IMR-90 (cell line): ENCODE data around the gene PCMTD2. TPM values are rescaled to one million over a fixed set of nuclear protein-coding genes. Genes with fewer than 3 reads are reported as not detected.

Experiments
- ATAC-seq: fragments of 200-7000 bp; cut with Tn5 transposase; 2 replicates; pipeline ENCODE4 v1.9.1; 2020; ENCODE audit warnings: low read depth, mild to moderate bottlenecking, moderate library complexity
- BruUV-seq: library from RNA; stranded (reverse); fragments of 400-500 nt; replicated peaks from 2 replicates; lab custom pipeline; 2021; lab: Mats Ljungman, UMichigan
- CTCF ChIA-PET: fragments of 300-600 bp; formaldehyde crosslinking; extraction: SDS; loops from one replicate; lab custom pipeline; 2021; ENCODE audit warnings: antibody characterized with exemption; lab: Yijun Ruan, JAX
- POLR2A ChIA-PET: fragments of 300-600 bp; sonication (Branson Sonifier 250); formaldehyde crosslinking; loops from one replicate; lab custom pipeline; 2022; ENCODE audit warnings: antibody characterized with exemption; ENCODE audit not compliant: unreplicated experiment; lab: Charles Lee
- DNase-seq: peaks from one replicate; pipeline ENCODE4 v3.0.0; 2013
- H2AFZ ChIP-seq: replicated peaks from 2 replicates; pipeline ENCODE3; 2013; ENCODE audit warnings: low read length, mild to moderate bottlenecking; ENCODE audit not compliant: poor library complexity
- H2AK5ac ChIP-seq: 2 replicates; pipeline ENCODE4 v1.6.1; 2013; ENCODE audit warnings: low read depth, low read length, inconsistent platforms
- H2AK9ac ChIP-seq: replicated peaks from 2 replicates; pipeline ENCODE3; 2013; ENCODE audit warnings: mild to moderate bottlenecking, low read depth, low read length, moderate library complexity; ENCODE audit not compliant: poor library complexity
- H2BK120ac ChIP-seq: 2 replicates; pipeline ENCODE4 v1.6.1; 2013; ENCODE audit warnings: low read depth, low read length, inconsistent platforms
- H2BK15ac ChIP-seq: 3 replicates; pipeline ENCODE4 v1.6.1; 2013; ENCODE audit warnings: low read depth, low read length, inconsistent platforms
- H2BK20ac ChIP-seq: 2 replicates; pipeline ENCODE4 v1.6.1; 2013; ENCODE audit warnings: low read depth, mild to moderate bottlenecking, inconsistent platforms, low read length, moderate library complexity
- H2BK5ac ChIP-seq: 2 replicates; pipeline ENCODE4 v1.6.1; 2013; ENCODE audit warnings: mild to moderate bottlenecking, low read depth, low read length, inconsistent platforms; ENCODE audit not compliant: poor library complexity, severe bottlenecking
- H3K14ac ChIP-seq: replicated peaks from 2 replicates; pipeline ENCODE4 v1.6.1; 2013; ENCODE audit warnings: low read depth, low read length, inconsistent platforms
- H3K18ac ChIP-seq: 2 replicates; pipeline ENCODE4 v1.6.1; 2013; ENCODE audit warnings: low read depth, low read length, control low read depth
- H3K23ac ChIP-seq: 2 replicates; pipeline ENCODE4 v1.6.1; 2013; ENCODE audit warnings: low read depth, low read length, inconsistent platforms
- H3K27ac ChIP-seq: 2 replicates; pipeline ENCODE4 v1.5.1; 2013; ENCODE audit warnings: mild to moderate bottlenecking, control low read depth, low read length; ENCODE audit not compliant: insufficient read depth
- H3K27me3 ChIP-seq: 2 replicates; pipeline ENCODE4 v1.6.1; 2013; ENCODE audit warnings: low read length; ENCODE audit not compliant: control insufficient read depth, insufficient read depth
- H3K36me3 ChIP-seq: 2 replicates; pipeline ENCODE4 v1.6.1; 2013; ENCODE audit warnings: low read length, mixed read lengths; ENCODE audit not compliant: control insufficient read depth, insufficient read depth
- H3K4ac ChIP-seq: 2 replicates; pipeline ENCODE4 v1.6.1; 2013; ENCODE audit warnings: low read depth, low read length, inconsistent platforms
- H3K4me1 ChIP-seq: 2 replicates; pipeline ENCODE4 v1.6.1; 2013; ENCODE audit warnings: low read length, mixed read lengths; ENCODE audit not compliant: control insufficient read depth, insufficient read depth
- H3K4me2 ChIP-seq: 2 replicates; pipeline ENCODE4 v1.6.1; 2013; ENCODE audit warnings: low read depth, mild to moderate bottlenecking, control low read depth, low read length, moderate library complexity
- H3K4me3 ChIP-seq: 2 replicates; pipeline ENCODE4 v1.5.1; 2013; ENCODE audit warnings: low read depth, mild to moderate bottlenecking, control low read depth, low read length, moderate library complexity; ENCODE audit not compliant: insufficient read depth
- H3K56ac ChIP-seq: 2 replicates; pipeline ENCODE4 v1.6.1; 2013; ENCODE audit warnings: low read length, inconsistent platforms; ENCODE audit not compliant: insufficient read depth; ENCODE audit errors: extremely low read depth
- H3K79me1 ChIP-seq, 2 experiments: 2 replicates each; pipeline ENCODE4 v1.6.1; 2013; ENCODE audit warnings: low read length in 2 of 2, inconsistent platforms in 1 of 2, low read depth in 1 of 2
- H3K9ac ChIP-seq: 2 replicates; pipeline ENCODE4 v1.6.1; 2013; ENCODE audit warnings: low read depth, low read length, control low read depth
- H3K9me1 ChIP-seq: 2 replicates; pipeline ENCODE4 v1.6.1; 2013; ENCODE audit warnings: low read length, inconsistent platforms; ENCODE audit not compliant: insufficient read depth
- H3K9me3 ChIP-seq: 2 replicates; pipeline ENCODE4 v1.6.1; 2013; ENCODE audit warnings: low read length; ENCODE audit not compliant: control insufficient read depth, insufficient read depth
- H4K20me1 ChIP-seq: 2 replicates; pipeline ENCODE4 v1.6.1; 2013; ENCODE audit warnings: low read length, inconsistent platforms; ENCODE audit not compliant: insufficient read depth
- H4K5ac ChIP-seq: 2 replicates; pipeline ENCODE4 v1.6.1; 2013; ENCODE audit warnings: mild to moderate bottlenecking, low read depth, low read length, control low read depth
- H4K8ac ChIP-seq, 2 experiments: 2 replicates each; pipeline ENCODE4 v1.6.1; 2013; ENCODE audit warnings: low read depth in 2 of 2, low read length in 2 of 2, control low read depth in 1 of 2, inconsistent platforms in 1 of 2
- H4K91ac ChIP-seq: 2 replicates; pipeline ENCODE4 v1.6.1; 2013; ENCODE audit warnings: low read depth, low read length, inconsistent platforms; ENCODE audit not compliant: insufficient read depth
- CEBPB ChIP-seq: IDR thresholded peaks from 2 replicates; pipeline ENCODE4 v1.6.1; 2012; ENCODE audit warnings: low read depth, low read length, improper control_type of control experiment
- CHD1 ChIP-seq: IDR thresholded peaks from 2 replicates; pipeline ENCODE4 v1.6.1; 2012; ENCODE audit warnings: low read depth, low read length, improper control_type of control experiment
- WGBS, 2 experiments: methylation state at CpG; one replicate each; pipeline versions ENCODE4 v1.1.5 to v1.1.7; 2013; ENCODE audit warnings: missing lambda C conversion rate in 2 of 2; ENCODE audit not compliant: insufficient read length in 1 of 2; ENCODE audit errors: extremely low coverage in 2 of 2; 5-methylcytosine and 5-hydroxymethylcytosine counted together
- dilution Hi-C: fragments of 300-500 bp; cut with HindIII; formaldehyde crosslinking; loops from one replicate; pipeline ENCODE4 v1.14.3; 2018; ENCODE audit warnings: low sequenced_read_pairs; ENCODE audit not compliant: unreplicated experiment
- in situ Hi-C: fragments of 300-500 bp; cut with MboI; formaldehyde crosslinking; loops from 3 replicates; pipeline ENCODE4 v1.14.3; 2019; ENCODE audit warnings: low sequenced_read_pairs, inconsistent platforms, mixed read lengths
- intact Hi-C: fragments of 100-400 bp; cut with micrococcal nuclease; formaldehyde crosslinking; loops from 2 replicates; pipeline ENCODE4 v1.10.0; 2022
- polyA plus RNA-seq, 3 experiments: library from polyadenylated mRNA; depleted of rRNA; stranded (reverse); fragments of >200 nt; gene quantifications; 2 replicates each; pipeline ENCODE4 v1.2.3, GENCODE V29; 2012; ENCODE audit warnings: low replicate concordance in 1 of 3
- total RNA-seq: library from RNA; depleted of rRNA; stranded (reverse); fragments of >200 nt; gene quantifications from 2 replicates; pipeline ENCODE4 v1.2.3, GENCODE V29; 2012

PCMTD2 gene
- total and polyA plus RNA-seq, 2 of the 4 experiments (the other 2 are of a cell fraction): 23.6 to 28.3 TPM

- Histone ChIP-seq H4K20me1 (no peaks in the 10 kb centered on the region), H3K27ac (peak overlapping the region; percentile 12; the same call in 1 of the 2 replicates), H2BK120ac (no peak overlapping the region), H3K79me1 (peaks cover 37 to 40% of the 10 kb centered on the region in 2 experiments), H3K14ac (no peak overlapping the region; the same call in 1 of the 2 replicates), H2AK9ac (no peak overlapping the region), H3K27me3 (no peaks in the 10 kb centered on the region), H2BK20ac (no peak overlapping the region), H2AFZ (no peak overlapping the region), H3K9ac (no peak overlapping the region), H3K4me2 (peak overlapping the region; percentile 1; the same call in 1 of the 2 replicates), H3K56ac (no peak overlapping the region), H3K23ac (no peak overlapping the region; the same call in 1 of the 2 replicates), H4K5ac (no peak overlapping the region), H3K4ac (no peak overlapping the region), H4K8ac (peak overlapping the region in 1 of 2 experiments; percentile 16; a peak in 1 of 4 replicates), H3K9me3 (no peaks in the 10 kb centered on the region), H4K91ac (no peak overlapping the region), H3K36me3 (peaks cover 12% of the 10 kb centered on the region), H3K18ac (no peak overlapping the region), H3K4me3 (no peak overlapping the region), H2BK5ac (no peak overlapping the region), H3K4me1 (peaks cover 13% of the 10 kb centered on the region), H3K9me1 (peaks cover 7% of the 10 kb centered on the region; the same call in 1 of the 2 replicates), H2BK15ac (no peak overlapping the region), H2AK5ac (no peak overlapping the region)
- DNase-seq: peak; percentile 55
- CTCF ChIA-PET: interaction anchor here (0.7 kb wide), 1 partner anchor 178 kb away, joined by 3 read pairs; no protein-coding TSS in a partner anchor
- POLR2A ChIA-PET: no interaction called here
- dilution Hi-C loops (no loop called here), intact Hi-C loops (no loop called here), in situ Hi-C loops (no loop called here)
- 17% methylated on average over 5 of the region's 9 CpGs; no CpG with 5 or more reads in 1 of the 2 experiments for WGBS, 2 experiments
- no TSS peak for BruUV-seq
- peak; percentile 89 for ATAC-seq
- no peak for TF ChIP-seq CHD1
- 0 out of 2 replicates have a peak, but pooled peaks have one; percentile 22 for TF ChIP-seq CEBPB
These were observed 5.6 kb downstream of the PCMTD2 start for GRCh38 chr20:64261138-64261537.
